WTC11 (cell line): ENCODE data around the gene GPRC6A. TPM values are rescaled to one million over a fixed set of nuclear protein-coding genes. Genes with fewer than 3 reads are reported as not detected.

ENCODE experiments used
- ATAC-seq: fragments of 200-7000 bp; cut with Tn5 transposase; 2 replicates; pipeline ENCODE4 v1.10.0; 2021; ENCODE audit warnings: mild to moderate bottlenecking, moderate library complexity
- CTCF ChIA-PET: fragments of 300-600 bp; sonication (Branson Sonifier 250); formaldehyde crosslinking; loops from one replicate; lab custom pipeline; 2021; ENCODE audit warnings: antibody characterized with exemption; lab: Charles Lee
- POLR2A ChIA-PET: fragments of 350-600 bp; sonication (Branson Sonifier 250); formaldehyde crosslinking; loops from one replicate; lab custom pipeline; 2021; ENCODE audit warnings: antibody characterized with exemption; lab: Charles Lee
- DNase-seq: peaks from one replicate; pipeline ENCODE4 v3.0.0; 2021; ENCODE audit warnings: low spot score
- H3K27ac Mint-ChIP-seq: 2 replicates; pipeline ENCODE4 v1.8.0; 2021; ENCODE audit warnings: mixed read lengths
- H3K27me3 Mint-ChIP-seq: 2 replicates; pipeline ENCODE4 v1.8.0; 2021; ENCODE audit warnings: low read depth, mild to moderate bottlenecking, moderate library complexity, mixed read lengths
- H3K36me3 Mint-ChIP-seq: 2 replicates; pipeline ENCODE4 v1.8.0; 2021; ENCODE audit warnings: mixed read lengths
- H3K4me1 Mint-ChIP-seq: 2 replicates; pipeline ENCODE4 v1.8.0; 2022; ENCODE audit warnings: mixed read lengths
- H3K4me3 Mint-ChIP-seq: 2 replicates; pipeline ENCODE4 v1.8.0; 2021; ENCODE audit warnings: mild to moderate bottlenecking, moderate library complexity, mixed read lengths
- H3K9me3 Mint-ChIP-seq: 2 replicates; pipeline ENCODE4 v1.8.0; 2021; ENCODE audit warnings: mixed read lengths
- AR ChIP-seq: fragments of 250-450 bp; sonication (Bioruptor Pico); IDR thresholded peaks from 2 replicates; pipeline ENCODE4 v1.9.0; 2021; ENCODE audit warnings: mild to moderate bottlenecking
- ATF2 ChIP-seq: sonication (generic); formaldehyde crosslinking; IDR thresholded peaks from 2 replicates; pipeline ENCODE4 v1.8.1; 2022; ENCODE audit warnings: low read depth, missing genetic modification reagents, borderline replicate concordance
- CREB1 ChIP-seq: sonication (generic); formaldehyde crosslinking; IDR thresholded peaks from 2 replicates; pipeline ENCODE4 v1.8.0; 2023; ENCODE audit warnings: mild to moderate bottlenecking, missing genetic modification reagents
- ETV6 ChIP-seq: sonication (generic); formaldehyde crosslinking; IDR thresholded peaks from 2 replicates; pipeline ENCODE4 v1.8.1; 2022; ENCODE audit warnings: mild to moderate bottlenecking, missing genetic modification reagents
- IRF1 ChIP-seq: sonication (generic); formaldehyde crosslinking; IDR thresholded peaks from 2 replicates; pipeline ENCODE4 v1.8.0; 2023; ENCODE audit warnings: missing genetic modification reagents
- JAZF1 ChIP-seq: fragments of 250-450 bp; sonication (Bioruptor Pico); IDR thresholded peaks from 2 replicates; pipeline ENCODE4 v1.9.0; 2021; ENCODE audit warnings: moderate library complexity, mild to moderate bottlenecking, inconsistent platforms
- JUN ChIP-seq: sonication (generic); formaldehyde crosslinking; IDR thresholded peaks from 2 replicates; pipeline ENCODE4 v1.8.0; 2023; ENCODE audit warnings: mild to moderate bottlenecking, missing genetic modification reagents
- MAX ChIP-seq: sonication (generic); formaldehyde crosslinking; IDR thresholded peaks from 2 replicates; pipeline ENCODE4 v1.8.0; 2022; ENCODE audit warnings: mild to moderate bottlenecking, missing genetic modification reagents
- MXD4 ChIP-seq: fragments of 250-450 bp; sonication (Bioruptor Pico); IDR thresholded peaks from 2 replicates; pipeline ENCODE4 v1.8.0; 2021; ENCODE audit warnings: mild to moderate bottlenecking, moderate library complexity, borderline replicate concordance
- NFYB ChIP-seq: sonication (generic); formaldehyde crosslinking; conservative IDR thresholded peaks from 2 replicates; pipeline ENCODE4 v1.8.0; 2022; ENCODE audit warnings: low read depth, missing genetic modification reagents
- NR1H2 ChIP-seq: sonication (generic); formaldehyde crosslinking; IDR thresholded peaks from 2 replicates; pipeline ENCODE4 v1.9.0; 2021; ENCODE audit warnings: mild to moderate bottlenecking, moderate library complexity, missing genetic modification reagents
- NR2C2 ChIP-seq: sonication (generic); formaldehyde crosslinking; IDR thresholded peaks from 2 replicates; pipeline ENCODE4 v1.8.0; 2022; ENCODE audit warnings: mild to moderate bottlenecking, missing genetic modification reagents
- NR3C1 ChIP-seq: sonication (generic); formaldehyde crosslinking; conservative IDR thresholded peaks from 2 replicates; pipeline ENCODE4 v1.8.1; 2023; ENCODE audit warnings: low read depth, mild to moderate bottlenecking, missing genetic modification reagents
- ZNF121 ChIP-seq: sonication (generic); formaldehyde crosslinking; IDR thresholded peaks from 2 replicates; pipeline ENCODE4 v1.8.0; 2023; ENCODE audit warnings: missing genetic modification reagents
- ZNF263 ChIP-seq: sonication (generic); formaldehyde crosslinking; IDR thresholded peaks from 2 replicates; pipeline ENCODE4 v1.8.1; 2022; ENCODE audit warnings: low read depth, mild to moderate bottlenecking, moderate library complexity, missing genetic modification reagents
- ZNF396 ChIP-seq: fragments of 250-450 bp; sonication (Bioruptor Pico); IDR thresholded peaks from 2 replicates; pipeline ENCODE4 v1.8.0; 2021; ENCODE audit warnings: mild to moderate bottlenecking, moderate library complexity, borderline replicate concordance
- ZNF425 ChIP-seq: fragments of 250-450 bp; sonication (Bioruptor Pico); conservative IDR thresholded peaks from 2 replicates; pipeline ENCODE4 v1.9.0; 2021; ENCODE audit warnings: mild to moderate bottlenecking
- ZNF671 ChIP-seq: fragments of 250-450 bp; sonication (Bioruptor Pico); IDR thresholded peaks from 2 replicates; pipeline ENCODE4 v1.8.0; 2021; ENCODE audit warnings: mild to moderate bottlenecking
- total RNA-seq: library from RNA; stranded (reverse); gene quantifications from 3 replicates; pipeline ENCODE4 v1.2.3, GENCODE V29; 2021

GPRC6A gene
- total RNA-seq, 1 experiment from 2014 or later, result 0.17 TPM

GRCh38 chr6:116797585-116797984 lies 31.3 kb downstream of the GPRC6A start:
- H3K9me3 Mint-ChIP-seq, result peaks cover 5% of the 10 kb centered on the region
- no peaks in the 10 kb centered on the region for H3K36me3 Mint-ChIP-seq
- ATAC-seq (no peak), DNase-seq (no peak)
- CTCF ChIA-PET, result no interaction called here
- H3K27ac Mint-ChIP-seq, result no peak overlapping the region
- POLR2A ChIA-PET, result no interaction called here
- TF ChIP-seq NFYB (no peak), JUN (CRISPR knock-in tag) (no peak), ZNF396 (CRISPR knock-in tag) (no peak)
- H3K4me3 Mint-ChIP-seq, result no peak overlapping the region
- H3K27me3 Mint-ChIP-seq, result no peaks in the 10 kb centered on the region
- 0 out of 2 replicates have a peak, but pooled peaks cover 4% of the 10 kb centered on the region for H3K4me1 Mint-ChIP-seq

GRCh38 chr6:116793224-116793623 lies 35.7 kb downstream of the GPRC6A start:
- H3K4me3 Mint-ChIP-seq, result no peak overlapping the region
- H3K27ac Mint-ChIP-seq, result no peak overlapping the region
- ChIA-PET CTCF (no interaction called here), POLR2A (no interaction called here)
- no peak for TF ChIP-seq NR1H2 (CRISPR knock-in tag)
- TF ChIP-seq JAZF1 (CRISPR knock-in tag), result no peak
- H3K27me3 Mint-ChIP-seq, result no peaks in the 10 kb centered on the region
- no peaks in the 10 kb centered on the region for H3K36me3 Mint-ChIP-seq
- ATAC-seq (no peak), DNase-seq (no peak)
- H3K4me1 Mint-ChIP-seq, result no peaks in the 10 kb centered on the region
- H3K9me3 Mint-ChIP-seq, result peaks cover 5% of the 10 kb centered on the region

GRCh38 chr6:116783852-116784251 lies 45.0 kb downstream of the GPRC6A start:
- H3K36me3 Mint-ChIP-seq, result no peaks in the 10 kb centered on the region
- DNase-seq, result no peak
- no peaks in the 10 kb centered on the region for H3K9me3 Mint-ChIP-seq

More at GRCh38 chr6:116783852-116784251, 45.0 kb downstream of the GPRC6A start:
- TF ChIP-seq ETV6 (CRISPR knock-in tag) (no peak), CREB1 (no peak), MXD4 (CRISPR knock-in tag) (no peak), MAX (no peak), ZNF263 (CRISPR knock-in tag) (no peak), NR3C1 (CRISPR knock-in tag) (no peak), AR (CRISPR knock-in tag) (no peak), IRF1 (no peak), ATF2 (no peak), ZNF425 (CRISPR knock-in tag) (no peak), NR2C2 (CRISPR knock-in tag) (no peak), ZNF671 (CRISPR knock-in tag) (no peak), ZNF121 (no peak)
- ATAC-seq, result no peak
- H3K27ac Mint-ChIP-seq, result no peak overlapping the region
- ChIA-PET CTCF (no interaction called here), POLR2A (no interaction called here)
- H3K27me3 Mint-ChIP-seq, result no peaks in the 10 kb centered on the region
- no peak overlapping the region for H3K4me3 Mint-ChIP-seq
- no peaks in the 10 kb centered on the region for H3K4me1 Mint-ChIP-seq
